B cell (primary cell): ENCODE data around the gene CMPK2. TPM values are rescaled to one million over a fixed set of nuclear protein-coding genes. Genes with fewer than 3 reads are reported as not detected.

ENCODE experiments used
- ATAC-seq: fragments of 200-7000 bp; cut with Tn5 transposase; one replicate; pipeline ENCODE4 v1.10.0; 2021; ENCODE audit warnings: low read depth, mild to moderate bottlenecking, moderate number of reproducible peaks, moderate library complexity
- CTCF ChIA-PET: fragments of 350-600 bp; sonication (Branson Sonifier 250); formaldehyde crosslinking; loops from one replicate; lab custom pipeline; 2021; ENCODE audit warnings: antibody characterized with exemption, inconsistent platforms; lab: Charles Lee
- POLR2A ChIA-PET: fragments of 350-600 bp; sonication (Branson Sonifier 250); formaldehyde crosslinking; loops from one replicate; lab custom pipeline; 2021; ENCODE audit warnings: antibody characterized with exemption; lab: Charles Lee
- DNase-seq: peaks from one replicate; pipeline ENCODE4 v3.0.0; 2013
- H2AFZ ChIP-seq: 2 replicates; pipeline ENCODE4 v1.6.1; 2012; ENCODE audit warnings: mild to moderate bottlenecking, low read depth, low read length; ENCODE audit not compliant: insufficient read depth, poor library complexity, severe bottlenecking
- H3K27ac ChIP-seq, 2 donors: 1 replicate in 1 of 2; 2 replicates in 1 of 2; pipeline ENCODE4 v1.5.1; 2012 to 2013; ENCODE audit warnings: low read length in 2 of 2, mild to moderate bottlenecking in 2 of 2, moderate library complexity in 1 of 2
- H3K27me3 ChIP-seq, 4 experiments: fragments of 200-600 bp in 1 of 4; sonication (generic) in 1 of 4; replicated peaks in 1 of 4; 1 replicate in 2 of 4; 2 replicates in 2 of 4; pipeline versions ENCODE4 v1.6.1 to v1.7.0; 2013 to 2016; ENCODE audit warnings: low read length in 3 of 4, mild to moderate bottlenecking in 2 of 4, mixed read lengths in 1 of 4, moderate library complexity in 1 of 4; ENCODE audit not compliant: insufficient read depth in 4 of 4, control insufficient read depth in 3 of 4; ENCODE audit errors: control extremely low read depth in 1 of 4
- H3K36me3 ChIP-seq, 2 experiments: replicated peaks in 1 of 2; 1 replicate in 1 of 2; 2 replicates in 1 of 2; pipeline versions ENCODE4 v1.6.1 to v1.7.1; 2013; ENCODE audit warnings: low read length in 1 of 2; ENCODE audit not compliant: insufficient read depth in 2 of 2, control insufficient read depth in 1 of 2; ENCODE audit errors: control extremely low read depth in 1 of 2, extremely low read depth in 1 of 2
- H3K4me1 ChIP-seq, 2 donors: fragments of 200-600 bp in 1 of 2; sonication (generic) in 1 of 2; 1 replicate in 1 of 2; 2 replicates in 1 of 2; pipeline versions ENCODE4 v1.5.1 to v1.6.1; 2013 to 2017; ENCODE audit warnings: low read length in 2 of 2; ENCODE audit not compliant: control insufficient read depth in 2 of 2, insufficient read depth in 2 of 2
- H3K4me2 ChIP-seq: replicated peaks from 2 replicates; pipeline ENCODE3; 2012; ENCODE audit warnings: mild to moderate bottlenecking, low read depth, low read length; ENCODE audit not compliant: poor library complexity, severe bottlenecking
- H3K4me3 ChIP-seq, 5 experiments: fragments of 200-600 bp in 1 of 5; sonication (generic) in 1 of 5; 1 replicate in 3 of 5; 2 replicates in 2 of 5; pipeline versions ENCODE4 v1.5.1 to v1.7.0; 2011 to 2016; ENCODE audit warnings: low read length in 4 of 5, mild to moderate bottlenecking in 4 of 5, low read depth in 2 of 5, control low read depth in 1 of 5, moderate library complexity in 1 of 5; ENCODE audit not compliant: insufficient read depth in 1 of 5; ENCODE audit errors: control extremely low read depth in 1 of 5, extremely low read depth in 1 of 5
- H3K79me2 ChIP-seq: fragments of 200-600 bp; sonication (generic); one replicate; pipeline ENCODE4 v1.6.0; 2016; ENCODE audit warnings: low read length; ENCODE audit not compliant: control insufficient read depth, insufficient read depth
- H3K9ac ChIP-seq: fragments of 200-600 bp; sonication (generic); 2 replicates; pipeline ENCODE4 v1.6.1; 2017; ENCODE audit warnings: mild to moderate bottlenecking, low read length, moderate library complexity
- H3K9me3 ChIP-seq, 3 donors: one replicate each; pipeline versions ENCODE4 v1.6.1 to v1.7.1; 2013; ENCODE audit warnings: low read length in 2 of 3; ENCODE audit not compliant: control insufficient read depth in 2 of 3, insufficient read depth in 1 of 3; ENCODE audit errors: control extremely low read depth in 1 of 3
- H4K20me1 ChIP-seq: 2 replicates; pipeline ENCODE4 v1.6.0; 2012; ENCODE audit warnings: mild to moderate bottlenecking, low read length; ENCODE audit not compliant: insufficient read depth, control insufficient read depth, poor library complexity, severe bottlenecking
- H3K27ac Mint-ChIP-seq: one replicate; pipeline ENCODE4 v1.8.0; 2021; ENCODE audit warnings: mixed read lengths
- H3K27me3 Mint-ChIP-seq: one replicate; pipeline ENCODE4 v1.8.0; 2021; ENCODE audit warnings: mixed read lengths
- H3K4me1 Mint-ChIP-seq: one replicate; pipeline ENCODE4 v1.8.0; 2021; ENCODE audit warnings: mixed read lengths
- H3K4me3 Mint-ChIP-seq: one replicate; pipeline ENCODE4 v1.8.0; 2021; ENCODE audit warnings: mixed read lengths
- H3K9me3 Mint-ChIP-seq: one replicate; pipeline ENCODE4 v1.8.0; 2022; ENCODE audit warnings: mixed read lengths; ENCODE audit not compliant: insufficient read depth
- EZH2 ChIP-seq: IDR thresholded peaks from 2 replicates; pipeline ENCODE4 v1.6.1; 2012; ENCODE audit warnings: borderline replicate concordance, low read depth, mild to moderate bottlenecking, moderate library complexity, low read length; ENCODE audit not compliant: insufficient read depth, poor library complexity, severe bottlenecking
- WGBS: methylation state at CpG from one replicate; pipeline ENCODE4 v1.1.5; 2013; ENCODE audit warnings: missing lambda C conversion rate; ENCODE audit not compliant: insufficient coverage; 5-methylcytosine and 5-hydroxymethylcytosine counted together
- intact Hi-C: fragments of 100-400 bp; cut with micrococcal nuclease; formaldehyde crosslinking; loops from one replicate; pipeline ENCODE4 v1.10.0; 2022
- polyA plus RNA-seq: library from polyadenylated mRNA; depleted of rRNA; stranded (reverse); fragments of >200 nt; gene quantifications from 2 replicates; pipeline ENCODE4 v1.2.3, GENCODE V29; 2012
- total RNA-seq, 2 donors: library from RNA; stranded (reverse); fragments of 120-200 nt in 1 of 2; gene quantifications; 1 replicate in 1 of 2; 2 replicates in 1 of 2; pipeline versions ENCODE4 v1.2.3 to v1.2.4, GENCODE V29; 2013 to 2022
- TF ChIP-seq, protein P1 (sequence below): fragments of 200-600 bp; IDR thresholded peaks from one replicate; pipeline ENCODE4 v1.8.0; 2022; ENCODE audit warnings: antibody characterized with exemption, mild to moderate bottlenecking

Gene CMPK2
- total and polyA plus RNA-seq, 2 donors (not counting 1 experiment from before 2014, with no cell fraction given): 1.2 to 2.9 TPM

GRCh38 chr2:6885551-6885950 lies 19.8 kb upstream of the CMPK2 start:
- Mint-ChIP-seq H3K4me3 (no peak overlapping the region), H3K27me3 (peaks cover 11% of the 10 kb centered on the region), H3K27ac (no peak overlapping the region), H3K4me1 (no peaks in the 10 kb centered on the region), H3K9me3 (no peaks in the 10 kb centered on the region)
- 100% methylated on average over 2 of the region's 2 CpGs for WGBS
- H2AFZ ChIP-seq: no peak overlapping the region
- no peak overlapping the region for H3K4me2 ChIP-seq
- POLR2A ChIA-PET: no interaction called here
- no peak for TF ChIP-seq EZH2
- TF ChIP-seq, protein P1, sequence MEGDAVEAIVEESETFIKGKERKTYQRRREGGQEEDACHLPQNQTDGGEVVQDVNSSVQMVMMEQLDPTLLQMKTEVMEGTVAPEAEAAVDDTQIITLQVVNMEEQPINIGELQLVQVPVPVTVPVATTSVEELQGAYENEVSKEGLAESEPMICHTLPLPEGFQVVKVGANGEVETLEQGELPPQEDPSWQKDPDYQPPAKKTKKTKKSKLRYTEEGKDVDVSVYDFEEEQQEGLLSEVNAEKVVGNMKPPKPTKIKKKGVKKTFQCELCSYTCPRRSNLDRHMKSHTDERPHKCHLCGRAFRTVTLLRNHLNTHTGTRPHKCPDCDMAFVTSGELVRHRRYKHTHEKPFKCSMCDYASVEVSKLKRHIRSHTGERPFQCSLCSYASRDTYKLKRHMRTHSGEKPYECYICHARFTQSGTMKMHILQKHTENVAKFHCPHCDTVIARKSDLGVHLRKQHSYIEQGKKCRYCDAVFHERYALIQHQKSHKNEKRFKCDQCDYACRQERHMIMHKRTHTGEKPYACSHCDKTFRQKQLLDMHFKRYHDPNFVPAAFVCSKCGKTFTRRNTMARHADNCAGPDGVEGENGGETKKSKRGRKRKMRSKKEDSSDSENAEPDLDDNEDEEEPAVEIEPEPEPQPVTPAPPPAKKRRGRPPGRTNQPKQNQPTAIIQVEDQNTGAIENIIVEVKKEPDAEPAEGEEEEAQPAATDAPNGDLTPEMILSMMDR: no peak
- no peaks in the 10 kb centered on the region for H3K36me3 ChIP-seq
- peaks cover 0 to 8% (median 0%) of the 10 kb centered on the region in 4 experiments for H3K27me3 ChIP-seq
- no peaks in the 10 kb centered on the region for H3K4me1 ChIP-seq
- H3K4me3 ChIP-seq: no peak overlapping the region
- DNase-seq: no peak
- ATAC-seq: no peak
- H3K9me3 ChIP-seq: no peaks in the 10 kb centered on the region
- H3K9ac ChIP-seq: no peak overlapping the region
- CTCF ChIA-PET: interaction anchor here (1.0 to 1.4 kb wide), 4 partner anchors 9 to 158 kb away, joined by 3 to 4 read pairs (median 3); no protein-coding TSS in a partner anchor
- intact Hi-C loops: no loop called here
- peaks cover 4% of the 10 kb centered on the region for H3K79me2 ChIP-seq
- H4K20me1 ChIP-seq: no peaks in the 10 kb centered on the region
- no peak overlapping the region for H3K27ac ChIP-seq

DNA sequence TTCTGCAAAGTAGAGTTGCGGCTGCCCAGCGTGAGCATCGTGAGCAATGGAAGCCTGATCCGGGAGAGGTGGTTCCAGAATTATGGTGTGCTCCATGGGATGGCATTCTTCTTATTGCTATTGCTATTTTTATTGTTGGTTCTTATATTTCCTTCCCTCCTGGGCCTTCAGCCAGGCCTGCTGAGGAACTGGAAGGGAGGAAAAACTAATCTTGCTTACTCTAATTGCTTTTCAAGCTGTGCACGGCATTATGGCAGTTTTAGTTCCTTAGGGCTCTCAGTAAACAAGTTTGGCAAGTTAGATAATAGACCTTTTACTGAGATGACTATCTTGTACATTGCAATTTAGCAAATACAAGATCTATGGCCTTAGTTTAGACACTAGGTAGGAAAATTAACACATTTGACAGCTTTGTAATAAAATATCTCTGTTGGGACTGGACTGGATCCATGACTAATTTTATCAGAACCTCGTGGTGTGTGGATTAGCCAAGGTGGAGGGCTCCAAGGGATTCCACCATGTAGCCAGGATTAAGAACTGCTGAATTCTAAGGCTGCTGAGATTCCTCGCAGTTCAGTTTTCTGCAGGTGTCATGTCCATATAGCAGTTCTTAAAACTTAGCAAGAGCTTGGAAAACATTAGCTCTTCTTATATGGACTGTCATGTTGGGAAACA lies 17.9 kb upstream of the CMPK2 start:
- Histone ChIP-seq H4K20me1 (no peaks in the 10 kb centered on the region), H3K27me3 (peaks cover 0 to 8% (median 0%) of the 10 kb centered on the region in 4 experiments), H3K4me3 (no peak overlapping the region), H3K36me3 (no peaks in the 10 kb centered on the region), H3K27ac (no peak overlapping the region), H2AFZ (no peak overlapping the region), H3K9me3 (no peaks in the 10 kb centered on the region), H3K9ac (no peak overlapping the region), H3K4me1 (peaks cover 0 to 3% of the 10 kb centered on the region in 2 donors), H3K79me2 (peaks cover 4% of the 10 kb centered on the region), H3K4me2 (no peak overlapping the region)
- DNase-seq (no peak), ATAC-seq (no peak)
- POLR2A ChIA-PET: no interaction called here
- Mint-ChIP-seq H3K27ac (no peak overlapping the region), H3K4me1 (peaks cover 7% of the 10 kb centered on the region), H3K9me3 (no peaks in the 10 kb centered on the region), H3K4me3 (no peak overlapping the region), H3K27me3 (peaks cover 15% of the 10 kb centered on the region)
- TF ChIP-seq, protein P1: no peak
- no peak for TF ChIP-seq EZH2
- CTCF ChIA-PET: no interaction called here
- intact Hi-C loops: no loop called here
- WGBS: 72% methylated on average over 3 of the region's 7 CpGs
